Measurements from ENCODE around the gene TTL. TPM values are rescaled to one million over a fixed set of nuclear protein-coding genes. Genes with fewer than 3 reads are reported as not detected.

TTL gene
- total and polyA plus RNA-seq, 2 of the 13 experiments (the other 11 are each of a cell fraction or from before 2014, with no cell fraction given) = 19.0 to 59.8 TPM

DNA sequence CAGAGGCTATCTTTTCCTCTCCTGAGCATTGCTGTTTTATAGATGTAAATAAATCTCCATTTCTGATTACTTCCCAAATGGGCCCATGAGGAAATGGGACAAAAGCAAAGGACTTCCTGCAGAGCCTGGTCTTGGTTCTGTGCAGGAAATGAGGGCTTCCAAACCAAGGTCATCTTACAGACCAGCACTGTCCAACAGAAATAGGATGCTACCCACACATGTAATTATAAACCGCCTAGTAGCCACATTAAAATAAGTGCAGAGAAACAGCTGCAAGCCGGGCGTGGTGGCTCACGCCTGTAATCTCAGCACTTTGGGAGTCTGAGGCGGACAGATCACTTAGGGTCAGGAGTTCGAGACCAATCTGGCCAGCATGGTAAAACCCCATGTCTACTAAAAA is 6.2 kb downstream of the TTL start:
- no peak for TF ChIP-seq SNRNP70 (IDR thresholded peaks at IDR 0.05; ENCODE audit: low read depth, low read length)
- no peak for TF ChIP-seq KLF6 (CRISPR knock-in tag; IDR thresholded peaks at IDR 0.05)
- no peak for TF ChIP-seq ADNP (CRISPR knock-in tag; IDR thresholded peaks at IDR 0.05)
- TF ChIP-seq GATA4 (IDR thresholded peaks at IDR 0.05; ENCODE audit: borderline replicate concordance, low read depth) = no peak
- TF ChIP-seq ZNF687 (CRISPR knock-in tag; IDR thresholded peaks at IDR 0.05) = no peak
- BruUV-seq (replicated peaks) = no TSS peak
- Histone ChIP-seq H3K27ac (ENCODE audit: extremely low read length, insufficient read depth, low read length) (no peak overlapping the region), H3K36me3 (replicated peaks in 1 of 2; ENCODE audit: control insufficient read depth in 1 of 2, insufficient read depth in 2 of 2, low read length in 2 of 2) (peaks cover 0 to 23% of the 10 kb centered on the region in 2 experiments; a peak in 2 of 5 replicates), H4K20me1 (ENCODE audit: insufficient read depth, low read length) (no peaks in the 10 kb centered on the region), H3K4me1 (ENCODE audit: insufficient read depth, low read length) (peaks cover 19% of the 10 kb centered on the region), H3K79me2 (ENCODE audit: insufficient read depth, low read length) (peaks cover 23% of the 10 kb centered on the region), H3K9ac (ENCODE audit: insufficient read depth, low read depth, low read length) (no peak overlapping the region), H3K9me3 (ENCODE audit: low read length) (no peaks in the 10 kb centered on the region), H2AFZ (ENCODE audit: low read length) (no peak overlapping the region), H3K27me3 (ENCODE audit: control insufficient read depth in 1 of 2, insufficient read depth in 2 of 2, low read length in 2 of 2) (no peaks in the 10 kb centered on the region), H3K4me2 (ENCODE audit: low read depth, low read length) (no peak overlapping the region), H3K4me3 (replicated peaks in 1 of 3; ENCODE audit: insufficient read depth in 1 of 3, low read depth in 2 of 3, low read length in 3 of 3) (no peak overlapping the region)
- DNase-seq (ENCODE audit: low spot score) (no peak), ATAC-seq (no peak), FAIRE-seq (no peak)
- CTCF ChIA-PET (ENCODE audit: low intra/inter-chr PET ratio, low total read pairs) = no interaction called here
- POLR2A ChIA-PET = no interaction called here
- 95% methylated on average over 6 of the region's 6 CpGs for WGBS (ENCODE audit: low lambda C conversion rate)
- intact Hi-C loops (cut with micrococcal nuclease; ENCODE audit: unreplicated experiment) (no loop called here), in situ Hi-C loops (cut with HindIII; ENCODE audit: extremely low pct_ligation_motif_present, low pct_unique_long_range_greater_than_20kb) (no loop called here)

DNA sequence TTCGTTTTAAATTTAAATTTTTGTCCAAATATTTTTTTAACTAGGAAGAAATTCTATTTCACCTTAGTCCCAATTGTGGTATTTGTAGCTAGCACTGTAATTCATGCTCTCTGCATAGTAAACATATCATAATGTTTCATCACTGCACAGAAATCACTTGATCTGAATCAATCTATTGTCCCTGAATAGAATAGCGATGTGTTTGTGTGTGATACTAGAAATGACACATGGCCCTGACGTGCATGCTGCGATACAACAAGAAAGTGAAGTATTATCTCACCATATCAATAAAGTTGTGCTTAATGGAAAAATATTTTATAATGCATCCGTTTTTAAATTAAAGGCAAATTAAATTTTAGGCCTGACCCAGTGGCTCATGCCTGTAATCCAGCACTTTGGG is 10.0 kb downstream of the TTL start:
- Histone ChIP-seq H2AFZ (ENCODE audit: low read length) (no peak overlapping the region), H3K4me2 (ENCODE audit: low read depth, low read length) (no peak overlapping the region), H3K27me3 (ENCODE audit: control insufficient read depth in 1 of 2, insufficient read depth in 2 of 2, low read length in 2 of 2) (no peaks in the 10 kb centered on the region), H3K36me3 (replicated peaks in 1 of 2; ENCODE audit: control insufficient read depth in 1 of 2, insufficient read depth in 2 of 2, low read length in 2 of 2) (peaks cover 1 to 35% of the 10 kb centered on the region in 2 experiments; a peak in 3 of 5 replicates), H3K79me2 (ENCODE audit: insufficient read depth, low read length) (peaks cover 7% of the 10 kb centered on the region), H4K20me1 (ENCODE audit: insufficient read depth, low read length) (no peaks in the 10 kb centered on the region), H3K9ac (ENCODE audit: insufficient read depth, low read depth, low read length) (no peak overlapping the region), H3K4me3 (replicated peaks in 1 of 3; ENCODE audit: insufficient read depth in 1 of 3, low read depth in 2 of 3, low read length in 3 of 3) (no peak overlapping the region), H3K4me1 (ENCODE audit: insufficient read depth, low read length) (peaks cover 16% of the 10 kb centered on the region), H3K9me3 (ENCODE audit: low read length) (no peaks in the 10 kb centered on the region), H3K27ac (ENCODE audit: extremely low read length, insufficient read depth, low read length) (no peak overlapping the region)
- intact Hi-C loops (cut with micrococcal nuclease; ENCODE audit: unreplicated experiment) = no loop called here
- in situ Hi-C loops (cut with HindIII; ENCODE audit: extremely low pct_ligation_motif_present, low pct_unique_long_range_greater_than_20kb) = no loop called here
- 96% methylated on average over 5 of the region's 5 CpGs for WGBS (ENCODE audit: low lambda C conversion rate)
- BruUV-seq (replicated peaks) = no TSS peak
- DNase-seq (ENCODE audit: low spot score) = no peak
- ChIA-PET CTCF (ENCODE audit: low intra/inter-chr PET ratio, low total read pairs) (no interaction called here), POLR2A (no interaction called here)
- no peak for FAIRE-seq
- ATAC-seq = no peak
- TF ChIP-seq THAP7 (CRISPR knock-in tag; IDR thresholded peaks at IDR 0.05) = no peak
- no peak for TF ChIP-seq CEBPG (CRISPR knock-in tag; IDR thresholded peaks at IDR 0.05)
- no peak for TF ChIP-seq ZSCAN31 (CRISPR knock-in tag; IDR thresholded peaks at IDR 0.05; ENCODE audit: low read depth)
- TF ChIP-seq ONECUT2 (CRISPR knock-in tag; IDR thresholded peaks at IDR 0.05) = no peak
- TF ChIP-seq ZNF430 (CRISPR knock-in tag; IDR thresholded peaks at IDR 0.05) = no peak
- TF ChIP-seq, protein P1, sequence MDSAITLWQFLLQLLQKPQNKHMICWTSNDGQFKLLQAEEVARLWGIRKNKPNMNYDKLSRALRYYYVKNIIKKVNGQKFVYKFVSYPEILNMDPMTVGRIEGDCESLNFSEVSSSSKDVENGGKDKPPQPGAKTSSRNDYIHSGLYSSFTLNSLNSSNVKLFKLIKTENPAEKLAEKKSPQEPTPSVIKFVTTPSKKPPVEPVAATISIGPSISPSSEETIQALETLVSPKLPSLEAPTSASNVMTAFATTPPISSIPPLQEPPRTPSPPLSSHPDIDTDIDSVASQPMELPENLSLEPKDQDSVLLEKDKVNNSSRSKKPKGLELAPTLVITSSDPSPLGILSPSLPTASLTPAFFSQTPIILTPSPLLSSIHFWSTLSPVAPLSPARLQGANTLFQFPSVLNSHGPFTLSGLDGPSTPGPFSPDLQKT (CRISPR knock-in tag; IDR thresholded peaks at IDR 0.05; ENCODE audit: borderline replicate concordance) = no peak
- no peak for TF ChIP-seq IKZF4 (CRISPR knock-in tag; IDR thresholded peaks at IDR 0.05; ENCODE audit: borderline replicate concordance, low read depth, not compliant biosample characterization)
- TF ChIP-seq IKZF1 (IDR thresholded peaks at IDR 0.05) = no peak
- no peak for TF ChIP-seq MAFK (conservative IDR thresholded peaks at IDR 0.05 in 1 of 2, IDR thresholded peaks at IDR 0.05 in 1 of 2; ENCODE audit: low read length in 2 of 2)
- TF ChIP-seq GATAD2A (CRISPR knock-in tag; IDR thresholded peaks at IDR 0.05) = no peak
